A673 (cell line): ENCODE data around the gene CEP72.
"Not testable (repeated sequence)": the region's sequence is repeated elsewhere in the genome, so short reads cannot be mapped to it uniquely, and the experiment has no call there.

Experiments
- CTCF ChIP-seq: fragments of 300-800, 200-600 bp; sonication (generic); conservative IDR thresholded peaks from 2 replicates; pipeline ENCODE4 v1.5.1; 2017; ENCODE audit warnings: low read depth, mild to moderate bottlenecking, antibody characterized with exemption, low read length, moderate library complexity, mixed read lengths
- EZH2 ChIP-seq: fragments of 200-600 bp; sonication (generic); IDR thresholded peaks from 2 replicates; pipeline ENCODE4 v1.6.1; 2017; ENCODE audit warnings: borderline replicate concordance, low read depth, mild to moderate bottlenecking, mixed read lengths, antibody characterized with exemption, low read length; ENCODE audit not compliant: poor library complexity, severe bottlenecking

GRCh38 chr5:628351-629205, 16.4 kb downstream of the CEP72 start:
- TF ChIP-seq CTCF, EZH2: not testable (repeated sequence)
